ENCODE data around the gene NUCB1. TPM values are rescaled to one million over a fixed set of nuclear protein-coding genes. Genes with fewer than 3 reads are reported as not detected.

NUCB1 gene
- total and polyA plus RNA-seq, 9 of the 15 experiments (the other 6 are each of a cell fraction or from before 2014, with no cell fraction given) = 3.1 to 153 (median 71.7) TPM

DNA sequence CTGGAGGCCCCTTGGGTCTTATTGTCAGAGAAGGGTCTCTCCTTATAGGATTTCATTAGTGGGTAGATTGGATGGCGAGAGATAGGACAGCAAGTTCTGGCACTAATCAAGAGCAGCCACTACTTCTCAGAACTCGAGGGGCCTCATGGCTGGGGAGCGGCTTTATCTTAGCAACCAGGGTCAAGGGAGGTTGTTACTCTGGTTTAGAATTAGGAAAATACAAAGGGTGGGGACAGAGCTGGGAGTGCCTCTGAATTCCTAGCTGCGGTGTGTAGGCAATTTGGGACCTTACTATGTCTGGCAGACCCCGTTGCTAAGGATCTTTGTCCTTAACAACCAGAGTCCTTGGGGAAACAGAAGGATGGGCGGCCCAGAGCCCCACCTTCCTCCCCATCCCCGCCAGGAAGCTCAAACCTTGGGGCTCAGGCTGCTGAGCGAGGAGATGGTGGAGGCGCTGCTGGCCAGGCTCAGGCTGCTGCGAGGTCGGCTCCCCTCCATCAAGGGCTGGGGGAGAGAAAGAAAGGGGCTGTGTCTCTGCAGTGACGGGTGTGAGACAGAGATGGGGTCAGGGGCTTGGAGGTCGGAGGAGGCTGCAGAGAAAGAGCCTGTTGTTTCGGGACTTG is 32.9 kb upstream of the NUCB1 start (continued):
- TF ChIP-seq RBBP5 (IDR thresholded peaks at IDR 0.05; ENCODE audit: borderline replicate concordance, insufficient read depth, low read length, poor library complexity, severe bottlenecking) (peak; percentile 27), RBM22 (IDR thresholded peaks at IDR 0.05; ENCODE audit: low read depth, low read length, poor library complexity, severe bottlenecking) (no peak), CHD4 (IDR thresholded peaks at IDR 0.05; ENCODE audit: insufficient read depth, insufficient replicate concordance, low read depth, low read length, poor library complexity, severe bottlenecking) (no peak), RBFOX2 (IDR thresholded peaks at IDR 0.05; ENCODE audit: low read depth, low read length) (0 out of 2 replicates have a peak, but pooled peaks have one; percentile 17), BRCA1 (IDR thresholded peaks at IDR 0.05) (no peak), BRCA1 (CRISPR knock-in tag; IDR thresholded peaks at IDR 0.05) (no peak), SPI1 (IDR thresholded peaks at IDR 0.05; ENCODE audit: borderline replicate concordance, low read depth, low read length) (no peak), ARID1B (IDR thresholded peaks at IDR 0.05) (peak; percentile 77), SOX6 (IDR thresholded peaks at IDR 0.05) (peak; percentile 47; the same call in 1 of the 2 replicates), ZNF311 (CRISPR knock-in tag; IDR thresholded peaks at IDR 0.05) (no peak), RCOR1 (IDR thresholded peaks at IDR 0.05; ENCODE audit: borderline replicate concordance in 1 of 2, low read depth in 2 of 2, low read length in 2 of 2) (peak in 1 of 2 experiments; percentile 57; a peak in 2 of 4 replicates)
- TF ChIP-seq, protein P1, sequence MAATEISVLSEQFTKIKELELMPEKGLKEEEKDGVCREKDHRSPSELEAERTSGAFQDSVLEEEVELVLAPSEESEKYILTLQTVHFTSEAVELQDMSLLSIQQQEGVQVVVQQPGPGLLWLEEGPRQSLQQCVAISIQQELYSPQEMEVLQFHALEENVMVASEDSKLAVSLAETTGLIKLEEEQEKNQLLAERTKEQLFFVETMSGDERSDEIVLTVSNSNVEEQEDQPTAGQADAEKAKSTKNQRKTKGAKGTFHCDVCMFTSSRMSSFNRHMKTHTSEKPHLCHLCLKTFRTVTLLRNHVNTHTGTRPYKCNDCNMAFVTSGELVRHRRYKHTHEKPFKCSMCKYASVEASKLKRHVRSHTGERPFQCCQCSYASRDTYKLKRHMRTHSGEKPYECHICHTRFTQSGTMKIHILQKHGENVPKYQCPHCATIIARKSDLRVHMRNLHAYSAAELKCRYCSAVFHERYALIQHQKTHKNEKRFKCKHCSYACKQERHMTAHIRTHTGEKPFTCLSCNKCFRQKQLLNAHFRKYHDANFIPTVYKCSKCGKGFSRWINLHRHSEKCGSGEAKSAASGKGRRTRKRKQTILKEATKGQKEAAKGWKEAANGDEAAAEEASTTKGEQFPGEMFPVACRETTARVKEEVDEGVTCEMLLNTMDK (IDR thresholded peaks at IDR 0.05; ENCODE audit: borderline replicate concordance, insufficient read depth, low read depth, low read length, poor library complexity, severe bottlenecking) = no peak
- TF ChIP-seq, protein P2, sequence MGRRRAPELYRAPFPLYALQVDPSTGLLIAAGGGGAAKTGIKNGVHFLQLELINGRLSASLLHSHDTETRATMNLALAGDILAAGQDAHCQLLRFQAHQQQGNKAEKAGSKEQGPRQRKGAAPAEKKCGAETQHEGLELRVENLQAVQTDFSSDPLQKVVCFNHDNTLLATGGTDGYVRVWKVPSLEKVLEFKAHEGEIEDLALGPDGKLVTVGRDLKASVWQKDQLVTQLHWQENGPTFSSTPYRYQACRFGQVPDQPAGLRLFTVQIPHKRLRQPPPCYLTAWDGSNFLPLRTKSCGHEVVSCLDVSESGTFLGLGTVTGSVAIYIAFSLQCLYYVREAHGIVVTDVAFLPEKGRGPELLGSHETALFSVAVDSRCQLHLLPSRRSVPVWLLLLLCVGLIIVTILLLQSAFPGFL (CRISPR knock-in tag; IDR thresholded peaks at IDR 0.05) = no peak
- TF ChIP-seq, protein P3, sequence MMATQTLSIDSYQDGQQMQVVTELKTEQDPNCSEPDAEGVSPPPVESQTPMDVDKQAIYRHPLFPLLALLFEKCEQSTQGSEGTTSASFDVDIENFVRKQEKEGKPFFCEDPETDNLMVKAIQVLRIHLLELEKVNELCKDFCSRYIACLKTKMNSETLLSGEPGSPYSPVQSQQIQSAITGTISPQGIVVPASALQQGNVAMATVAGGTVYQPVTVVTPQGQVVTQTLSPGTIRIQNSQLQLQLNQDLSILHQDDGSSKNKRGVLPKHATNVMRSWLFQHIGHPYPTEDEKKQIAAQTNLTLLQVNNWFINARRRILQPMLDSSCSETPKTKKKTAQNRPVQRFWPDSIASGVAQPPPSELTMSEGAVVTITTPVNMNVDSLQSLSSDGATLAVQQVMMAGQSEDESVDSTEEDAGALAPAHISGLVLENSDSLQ (IDR thresholded peaks at IDR 0.05) = no peak
- TF ChIP-seq, protein P4, sequence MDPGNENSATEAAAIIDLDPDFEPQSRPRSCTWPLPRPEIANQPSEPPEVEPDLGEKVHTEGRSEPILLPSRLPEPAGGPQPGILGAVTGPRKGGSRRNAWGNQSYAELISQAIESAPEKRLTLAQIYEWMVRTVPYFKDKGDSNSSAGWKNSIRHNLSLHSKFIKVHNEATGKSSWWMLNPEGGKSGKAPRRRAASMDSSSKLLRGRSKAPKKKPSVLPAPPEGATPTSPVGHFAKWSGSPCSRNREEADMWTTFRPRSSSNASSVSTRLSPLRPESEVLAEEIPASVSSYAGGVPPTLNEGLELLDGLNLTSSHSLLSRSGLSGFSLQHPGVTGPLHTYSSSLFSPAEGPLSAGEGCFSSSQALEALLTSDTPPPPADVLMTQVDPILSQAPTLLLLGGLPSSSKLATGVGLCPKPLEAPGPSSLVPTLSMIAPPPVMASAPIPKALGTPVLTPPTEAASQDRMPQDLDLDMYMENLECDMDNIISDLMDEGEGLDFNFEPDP (CRISPR knock-in tag; IDR thresholded peaks at IDR 0.05) = no peak
- TF ChIP-seq, protein P5, sequence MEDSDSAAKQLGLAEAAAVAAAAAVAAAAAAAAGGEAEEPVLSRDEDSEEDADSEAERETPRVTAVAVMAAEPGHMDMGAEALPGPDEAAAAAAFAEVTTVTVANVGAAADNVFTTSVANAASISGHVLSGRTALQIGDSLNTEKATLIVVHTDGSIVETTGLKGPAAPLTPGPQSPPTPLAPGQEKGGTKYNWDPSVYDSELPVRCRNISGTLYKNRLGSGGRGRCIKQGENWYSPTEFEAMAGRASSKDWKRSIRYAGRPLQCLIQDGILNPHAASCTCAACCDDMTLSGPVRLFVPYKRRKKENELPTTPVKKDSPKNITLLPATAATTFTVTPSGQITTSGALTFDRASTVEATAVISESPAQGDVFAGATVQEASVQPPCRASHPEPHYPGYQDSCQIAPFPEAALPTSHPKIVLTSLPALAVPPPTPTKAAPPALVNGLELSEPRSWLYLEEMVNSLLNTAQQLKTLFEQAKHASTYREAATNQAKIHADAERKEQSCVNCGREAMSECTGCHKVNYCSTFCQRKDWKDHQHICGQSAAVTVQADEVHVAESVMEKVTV (CRISPR knock-in tag; IDR thresholded peaks at IDR 0.05) = no peak
- TF ChIP-seq, protein P6, sequence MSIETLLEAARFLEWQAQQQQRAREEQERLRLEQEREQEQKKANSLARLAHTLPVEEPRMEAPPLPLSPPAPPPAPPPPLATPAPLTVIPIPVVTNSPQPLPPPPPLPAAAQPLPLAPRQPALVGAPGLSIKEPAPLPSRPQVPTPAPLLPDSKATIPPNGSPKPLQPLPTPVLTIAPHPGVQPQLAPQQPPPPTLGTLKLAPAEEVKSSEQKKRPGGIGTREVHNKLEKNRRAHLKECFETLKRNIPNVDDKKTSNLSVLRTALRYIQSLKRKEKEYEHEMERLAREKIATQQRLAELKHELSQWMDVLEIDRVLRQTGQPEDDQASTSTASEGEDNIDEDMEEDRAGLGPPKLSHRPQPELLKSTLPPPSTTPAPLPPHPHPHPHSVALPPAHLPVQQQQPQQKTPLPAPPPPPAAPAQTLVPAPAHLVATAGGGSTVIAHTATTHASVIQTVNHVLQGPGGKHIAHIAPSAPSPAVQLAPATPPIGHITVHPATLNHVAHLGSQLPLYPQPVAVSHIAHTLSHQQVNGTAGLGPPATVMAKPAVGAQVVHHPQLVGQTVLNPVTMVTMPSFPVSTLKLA (conservative IDR thresholded peaks at IDR 0.05) = peak in 1 of 2 experiments; percentile 34; a peak in 1 of 4 replicates
